ENCODE results near the gene TMEM98.
"Not testable (repeated sequence)": the region's sequence is repeated elsewhere in the genome, so short reads cannot be mapped to it uniquely, and the experiment has no call there.

Gene TMEM98

GRCh38 chr17:32970281-32970680 is 42.3 kb downstream of the TMEM98 start:
- H3K27ac ChIP-seq: no peak overlapping the region
- TF ChIP-seq CTCF (IDR thresholded peaks at IDR 0.05) (no peak), ZFX (IDR thresholded peaks at IDR 0.05; ENCODE audit: borderline replicate concordance) (no peak)

GRCh38 chr17:32971171-32971570 is 43.2 kb downstream of the TMEM98 start:
- H3K27ac ChIP-seq: no peak overlapping the region
- no peak for TF ChIP-seq ZFX (IDR thresholded peaks at IDR 0.05; ENCODE audit: borderline replicate concordance)
- no peak for TF ChIP-seq CTCF (IDR thresholded peaks at IDR 0.05)

- no peak overlapping the region for H3K27ac ChIP-seq
- TF ChIP-seq CTCF (IDR thresholded peaks at IDR 0.05) (no peak), ZFX (IDR thresholded peaks at IDR 0.05; ENCODE audit: borderline replicate concordance) (no peak)
Measured at GRCh38 chr17:32976131-32976530, 48.2 kb downstream of the TMEM98 start.

GRCh38 chr17:32976605-32977004 is 48.7 kb downstream of the TMEM98 start:
- TF ChIP-seq CTCF (IDR thresholded peaks at IDR 0.05): no peak
- no peak for TF ChIP-seq ZFX (IDR thresholded peaks at IDR 0.05; ENCODE audit: borderline replicate concordance)
- H3K27ac ChIP-seq: no peak overlapping the region

- no peak overlapping the region for H3K27ac ChIP-seq
- no peak for TF ChIP-seq ZFX (IDR thresholded peaks at IDR 0.05; ENCODE audit: borderline replicate concordance)
Measured at GRCh38 chr17:32980230-32980629, 52.3 kb downstream of the TMEM98 start.

GRCh38 chr17:32981611-32982010 is 53.7 kb downstream of the TMEM98 start:
- not testable (repeated sequence) for H3K27ac ChIP-seq

GRCh38 chr17:32985050-32985756 is 57.2 kb downstream of the TMEM98 start:
- TF ChIP-seq ZFX (IDR thresholded peaks at IDR 0.05; ENCODE audit: borderline replicate concordance): no peak
- no peak for TF ChIP-seq CTCF (IDR thresholded peaks at IDR 0.05)
- no peak overlapping the region for H3K27ac ChIP-seq

- H3K27ac ChIP-seq: not testable (repeated sequence)
Measured at GRCh38 chr17:32987453-32987805, 59.5 kb downstream of the TMEM98 start.

- H3K27ac ChIP-seq: not testable (repeated sequence)
Measured at GRCh38 chr17:32987868-32988267, 59.9 kb downstream of the TMEM98 start.
